ENCODE data around the gene SPATA22.
"Not testable (repeated sequence)": the region's sequence is repeated elsewhere in the genome, so short reads cannot be mapped to it uniquely, and the experiment has no call there.

The SPATA22 gene

GRCh38 chr17:3474212-3474611, 2.6 kb upstream of the SPATA22 start:
- DNase-seq (ENCODE audit: low spot score), result no peak

- DNase-seq (ENCODE audit: low spot score), result no peak
These were observed 518 bp upstream of the SPATA22 start for GRCh38 chr17:3472137-3472536.

GRCh38 chr17:3469529-3469928, 2.1 kb downstream of the SPATA22 start:
- DNase-seq (ENCODE audit: low spot score), result no peak

GRCh38 chr17:3466355-3466754, 5.3 kb downstream of the SPATA22 start:
- not testable (repeated sequence) for DNase-seq (ENCODE audit: low spot score)

- DNase-seq (ENCODE audit: low spot score), result no peak
These were observed 23.5 kb downstream of the SPATA22 start for GRCh38 chr17:3448059-3448665.

- no peak for DNase-seq (ENCODE audit: low spot score)
These were observed 24.0 kb downstream of the SPATA22 start for GRCh38 chr17:3447625-3448024.

- DNase-seq (ENCODE audit: low spot score), result no peak
These were observed 31.2 kb downstream of the SPATA22 start for GRCh38 chr17:3440451-3440850.

GRCh38 chr17:3438368-3438767, 33.3 kb downstream of the SPATA22 start:
- no peak for DNase-seq (ENCODE audit: low spot score)

- no peak for DNase-seq (ENCODE audit: low spot score)
These were observed 37.9 kb downstream of the SPATA22 start, which contains the start of gene OR1E2 for GRCh38 chr17:3433741-3434140. OR1E2 (minus strand) TSS chr17:3433841; CDS start chr17:3433841, 0 bp downstream.

GRCh38 chr17:3433215-3433614, 38.4 kb downstream of the SPATA22 start:
- peak; percentile 65 for DNase-seq (ENCODE audit: low spot score)

GRCh38 chr17:3418222-3418621, 53.4 kb downstream of the SPATA22 start:
- DNase-seq (ENCODE audit: low spot score), result no peak

GRCh38 chr17:3415610-3416009, 56.0 kb downstream of the SPATA22 start:
- DNase-seq (ENCODE audit: low spot score), result no peak

- DNase-seq (ENCODE audit: low spot score), result not testable (repeated sequence)
These were observed 59.4 kb downstream of the SPATA22 start for GRCh38 chr17:3412216-3412615.

GRCh38 chr17:3411070-3411469, 60.5 kb downstream of the SPATA22 start, which contains the start of gene OR3A3:
OR3A3 (plus strand) TSS chr17:3411370.
- DNase-seq (ENCODE audit: low spot score), result no peak

- not testable (repeated sequence) for DNase-seq (ENCODE audit: low spot score)
These were observed 67.8 kb downstream of the SPATA22 start for GRCh38 chr17:3403856-3404255.

GRCh38 chr17:3401786-3402185, 69.8 kb downstream of the SPATA22 start:
- DNase-seq (ENCODE audit: low spot score), result no peak

GRCh38 chr17:3400055-3400454, 71.6 kb downstream of the SPATA22 start:
- DNase-seq (ENCODE audit: low spot score), result no peak

GRCh38 chr17:3398310-3398709, 73.3 kb downstream of the SPATA22 start, which contains the start of gene OR1E1:
OR1E1 (minus strand) TSS chr17:3398410; CDS start chr17:3398410, 0 bp downstream.
- DNase-seq (ENCODE audit: low spot score), result no peak

- peak; percentile 57 for DNase-seq (ENCODE audit: low spot score)
These were observed 73.8 kb downstream of the SPATA22 start for GRCh38 chr17:3397801-3398200.
